Fibroblast of skin of left quadriceps (primary cell): ENCODE measurements around the gene TAC3.
A peak's percentile ranks its signal among the peaks of the same experiment; 100 is the strongest.

ENCODE experiments used
- DNase-seq, 2 experiments: peaks; one replicate each; pipeline ENCODE4 v3.0.0-alpha.2; 2013; ENCODE audit warnings: low read depth in 2 of 2

Gene TAC3

DNA sequence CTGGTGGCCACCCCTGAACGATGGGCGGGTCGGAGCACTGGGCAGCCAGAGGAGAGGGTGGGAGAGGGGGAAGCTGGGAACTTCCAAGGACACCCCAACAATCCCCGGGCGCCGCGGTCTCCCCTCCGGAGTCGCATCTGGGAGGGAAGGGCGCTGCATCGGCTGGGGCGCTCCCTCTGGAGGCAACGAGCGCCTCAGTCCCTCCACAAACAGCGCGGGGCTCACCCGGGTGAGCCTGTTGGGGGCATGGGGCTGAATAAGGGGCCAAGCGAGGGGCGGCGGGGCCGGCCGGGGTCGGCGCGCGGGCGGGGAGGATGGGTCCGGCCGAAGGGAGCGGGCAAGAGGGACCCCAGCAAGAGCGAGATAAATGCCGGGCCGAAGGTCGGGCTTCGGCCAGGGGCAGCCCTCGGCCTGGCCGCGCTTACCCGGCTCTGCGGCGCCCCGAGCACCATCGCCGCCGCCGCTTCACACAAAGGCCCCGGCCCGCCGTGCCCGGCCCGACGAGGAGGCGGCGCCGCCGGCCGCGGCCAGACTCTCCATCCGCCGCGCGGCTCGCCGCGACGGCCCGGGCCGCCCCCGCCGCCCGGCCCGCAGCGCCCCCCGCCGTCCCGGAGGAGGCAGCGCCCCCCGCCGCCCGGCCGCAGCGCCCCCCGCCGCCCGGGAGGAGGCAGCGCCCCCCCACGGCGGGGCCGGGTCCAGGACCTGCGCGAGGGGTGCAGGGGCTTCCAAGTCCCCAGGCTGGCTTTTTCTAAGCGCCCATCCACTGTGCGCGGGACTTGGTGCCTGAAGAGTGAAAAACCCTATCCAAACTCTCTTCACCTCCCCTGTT is 10.1 kb downstream of the TAC3 start, which contains the start of gene ZBTB39:
ZBTB39 (minus strand) TSS at position 567 of the 829 bp plus-strand sequence. CDS start 1,629 bp downstream, outside the sequence.
- peak; percentile 22 to 32 for DNase-seq

DNA sequence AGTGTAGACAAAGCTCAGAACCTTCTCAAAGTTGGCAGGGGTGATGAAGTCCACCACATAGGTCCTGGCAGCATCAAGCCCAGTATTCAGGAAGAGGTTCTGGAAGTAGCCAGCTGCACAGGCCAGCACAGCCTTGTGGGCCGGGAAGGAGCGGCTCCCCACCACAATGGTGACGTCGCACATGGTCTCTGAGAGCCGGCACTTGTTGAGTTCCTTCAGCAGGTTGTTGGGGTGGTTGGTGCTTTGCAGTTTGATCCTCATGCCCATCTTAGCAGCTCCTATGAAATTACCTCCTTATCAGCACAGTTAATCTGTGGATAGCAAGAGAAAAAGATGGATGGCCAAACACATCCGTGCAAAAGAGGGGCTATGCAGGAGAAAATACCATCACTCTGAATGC is 11.7 kb downstream of the TAC3 start:
- no peak for DNase-seq

DNA sequence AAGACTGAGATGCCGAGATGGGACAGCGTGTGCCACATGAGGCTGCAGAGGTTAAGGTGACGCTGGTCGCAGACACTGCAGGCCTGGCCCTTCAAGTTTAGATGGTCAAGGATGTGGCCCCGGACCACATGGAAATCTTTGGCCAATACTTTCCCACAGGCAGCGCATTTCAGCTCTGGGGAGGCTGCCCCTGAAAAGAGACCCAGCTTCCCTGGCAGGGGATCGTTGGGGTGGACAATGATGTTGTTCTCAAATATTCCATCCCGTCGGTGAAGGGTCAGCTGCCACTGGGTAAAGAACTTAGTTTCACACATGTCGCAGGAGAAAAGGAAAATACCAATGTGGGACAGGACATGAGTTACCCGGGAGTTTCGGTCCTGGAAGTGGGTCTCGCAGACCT is 12.9 kb downstream of the TAC3 start:
- DNase-seq = no peak

DNA sequence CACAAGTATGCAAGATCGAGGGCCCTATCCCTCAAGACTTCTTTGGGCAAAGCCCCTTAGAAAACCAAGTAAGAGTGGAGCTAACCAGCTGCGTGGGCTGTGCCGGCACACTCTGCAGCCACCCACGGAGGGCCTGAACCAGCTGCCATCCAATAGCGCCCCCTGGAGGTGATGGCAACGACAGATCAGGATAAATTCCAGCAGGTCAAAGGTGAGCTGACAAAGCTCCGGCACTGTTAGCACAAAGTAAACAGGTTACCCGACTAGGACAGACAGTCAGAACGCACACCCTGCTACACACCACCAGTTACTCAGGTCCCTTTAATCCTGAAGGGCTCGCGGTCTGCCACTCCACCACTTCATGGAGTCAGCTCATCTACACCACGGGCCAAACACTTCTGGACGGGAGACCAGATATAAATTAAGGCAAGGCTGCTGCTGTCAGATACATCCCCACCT is 14.9 kb downstream of the TAC3 start:
- no peak for DNase-seq

DNA sequence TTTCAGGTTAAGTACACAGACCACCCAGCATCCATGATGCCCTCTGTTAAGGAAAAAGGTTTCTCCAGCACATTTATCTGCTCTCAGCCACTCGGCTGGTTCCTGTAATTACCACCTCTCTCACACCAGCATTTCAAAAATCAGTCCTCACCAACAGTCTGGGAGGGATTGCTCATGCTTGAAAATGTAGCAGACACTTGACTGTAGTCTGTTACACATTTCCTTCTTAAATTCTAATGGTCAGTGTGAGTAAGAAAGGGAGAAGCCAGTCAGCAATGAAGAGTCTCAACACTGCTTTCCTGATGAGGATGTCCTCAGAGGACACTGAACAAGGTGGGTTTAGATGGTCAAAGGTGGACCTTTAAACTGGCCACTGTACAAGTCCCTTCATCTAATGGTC is 15.9 kb downstream of the TAC3 start:
- no peak for DNase-seq

DNA sequence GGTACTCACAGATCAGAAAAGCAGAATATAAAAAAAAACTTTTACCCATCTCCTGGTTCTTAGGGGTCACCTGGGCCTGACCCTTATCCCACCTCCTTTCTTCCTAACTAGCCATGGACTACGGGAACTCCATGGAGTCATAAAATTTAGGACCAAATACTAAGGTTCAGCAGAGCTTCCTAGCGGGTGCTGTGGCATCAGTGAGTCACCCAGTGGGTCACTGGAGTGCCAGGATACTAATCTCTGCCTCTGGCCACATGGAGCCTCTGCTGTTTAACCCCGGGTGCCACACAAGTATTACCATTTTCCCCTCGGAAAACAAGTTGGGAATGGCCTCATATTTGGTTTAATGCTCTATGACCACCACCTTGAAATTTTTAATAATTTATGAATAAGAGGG is 16.9 kb downstream of the TAC3 start:
- no peak for DNase-seq

DNA sequence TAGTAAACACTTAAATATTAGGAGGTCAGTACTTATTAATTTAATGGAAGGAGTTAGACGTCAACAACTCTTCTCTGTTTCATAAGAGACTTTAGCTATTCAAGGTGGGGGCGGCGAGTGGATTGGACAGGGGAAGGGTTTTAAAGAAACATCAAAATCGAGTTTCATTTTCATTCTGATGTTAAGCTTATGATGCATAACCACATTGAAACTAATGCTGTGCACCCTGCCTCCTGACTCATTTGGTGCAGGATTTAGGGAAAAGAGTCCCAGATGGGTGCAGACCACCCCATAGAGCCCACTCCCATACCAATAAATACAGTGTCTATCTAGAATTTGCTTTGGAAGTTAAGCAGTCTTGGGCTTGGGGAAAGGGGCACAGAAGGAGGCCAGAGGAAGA is 17.3 kb downstream of the TAC3 start:
- no peak for DNase-seq

DNA sequence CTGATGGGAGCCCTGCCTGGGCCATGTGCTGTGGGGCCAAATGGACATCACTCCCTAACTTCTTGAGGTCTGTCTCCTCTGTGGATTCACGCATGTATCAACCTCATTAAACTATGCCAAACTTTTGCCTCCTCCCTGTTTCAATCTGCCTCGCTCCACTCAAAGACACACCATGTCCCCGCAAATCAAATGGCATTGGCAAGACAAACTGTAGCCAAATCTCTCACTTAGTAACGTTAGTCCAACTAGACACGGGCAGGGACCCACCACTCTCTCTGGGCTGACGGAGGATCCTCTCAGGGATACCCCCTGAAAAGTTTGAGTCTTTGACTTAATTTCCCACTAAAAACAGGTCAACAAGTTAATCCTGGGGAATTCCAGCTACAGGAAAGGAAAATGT is 18.0 kb downstream of the TAC3 start:
- no peak for DNase-seq

DNA sequence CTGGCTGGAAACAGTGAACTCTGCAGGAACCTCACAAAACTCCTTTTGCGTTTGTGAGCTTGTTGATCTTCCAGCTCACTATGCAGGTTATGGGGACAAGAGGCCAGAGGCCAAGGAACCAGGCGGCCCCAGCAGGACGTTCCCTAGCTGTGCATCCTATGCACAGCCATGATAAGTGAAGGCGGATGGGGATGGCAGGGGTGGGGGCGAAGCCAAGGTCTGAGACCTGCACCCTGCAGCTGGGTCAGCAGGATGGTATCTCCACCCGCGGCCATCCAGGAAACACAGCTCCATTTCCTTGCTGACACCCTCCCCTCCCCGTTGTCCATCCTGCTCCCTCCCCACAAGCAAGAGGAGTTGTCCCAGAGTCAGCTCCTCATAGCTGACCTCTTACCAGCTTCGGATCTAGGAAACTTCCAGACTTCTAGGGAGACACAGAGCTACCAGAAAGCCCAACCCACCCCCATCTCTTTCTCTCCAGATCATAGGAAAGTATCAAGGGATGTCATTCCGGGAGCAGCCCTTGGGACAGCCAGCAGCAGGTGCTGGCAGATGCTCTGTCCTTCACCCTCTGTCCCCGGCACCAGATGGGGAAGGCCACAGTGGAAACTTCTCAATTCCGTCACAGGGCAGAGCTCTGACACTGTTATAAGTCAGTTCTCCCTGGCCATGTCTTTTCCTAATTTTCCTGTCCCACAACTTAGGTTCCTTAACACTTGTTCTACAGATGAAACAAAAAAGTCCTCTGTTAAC is 19.4 kb downstream of the TAC3 start:
- no peak for DNase-seq

DNA sequence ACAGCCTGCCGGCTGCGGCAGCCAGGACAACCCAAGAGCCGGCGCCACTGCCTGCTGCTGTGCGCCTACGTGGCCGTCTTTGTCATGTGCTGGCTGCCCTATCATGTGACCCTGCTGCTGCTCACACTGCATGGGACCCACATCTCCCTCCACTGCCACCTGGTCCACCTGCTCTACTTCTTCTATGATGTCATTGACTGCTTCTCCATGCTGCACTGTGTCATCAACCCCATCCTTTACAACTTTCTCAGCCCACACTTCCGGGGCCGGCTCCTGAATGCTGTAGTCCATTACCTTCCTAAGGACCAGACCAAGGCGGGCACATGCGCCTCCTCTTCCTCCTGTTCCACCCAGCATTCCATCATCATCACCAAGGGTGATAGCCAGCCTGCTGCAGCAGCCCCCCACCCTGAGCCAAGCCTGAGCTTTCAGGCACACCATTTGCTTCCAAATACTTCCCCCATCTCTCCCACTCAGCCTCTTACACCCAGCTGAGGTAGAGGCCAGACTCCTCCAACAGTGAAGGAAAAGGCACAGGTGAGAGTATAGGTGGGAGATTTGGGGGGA is 20.3 kb downstream of the TAC3 start:
- no peak for DNase-seq

DNA sequence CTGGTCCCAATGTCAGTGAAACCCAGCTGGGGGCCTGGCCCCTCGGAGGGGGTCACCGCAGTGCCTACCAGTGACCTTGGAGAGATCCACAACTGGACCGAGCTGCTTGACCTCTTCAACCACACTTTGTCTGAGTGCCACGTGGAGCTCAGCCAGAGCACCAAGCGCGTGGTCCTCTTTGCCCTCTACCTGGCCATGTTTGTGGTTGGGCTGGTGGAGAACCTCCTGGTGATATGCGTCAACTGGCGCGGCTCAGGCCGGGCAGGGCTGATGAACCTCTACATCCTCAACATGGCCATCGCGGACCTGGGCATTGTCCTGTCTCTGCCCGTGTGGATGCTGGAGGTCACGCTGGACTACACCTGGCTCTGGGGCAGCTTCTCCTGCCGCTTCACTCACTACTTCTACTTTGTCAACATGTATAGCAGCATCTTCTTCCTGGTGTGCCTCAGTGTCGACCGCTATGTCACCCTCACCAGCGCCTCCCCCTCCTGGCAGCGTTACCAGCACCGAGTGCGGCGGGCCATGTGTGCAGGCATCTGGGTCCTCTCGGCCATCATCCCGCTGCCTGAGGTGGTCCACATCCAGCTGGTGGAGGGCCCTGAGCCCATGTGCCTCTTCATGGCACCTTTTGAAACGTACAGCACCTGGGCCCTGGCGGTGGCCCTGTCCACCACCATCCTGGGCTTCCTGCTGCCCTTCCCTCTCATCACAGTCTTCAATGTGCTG is 21.0 kb downstream of the TAC3 start:
- no peak for DNase-seq

DNA sequence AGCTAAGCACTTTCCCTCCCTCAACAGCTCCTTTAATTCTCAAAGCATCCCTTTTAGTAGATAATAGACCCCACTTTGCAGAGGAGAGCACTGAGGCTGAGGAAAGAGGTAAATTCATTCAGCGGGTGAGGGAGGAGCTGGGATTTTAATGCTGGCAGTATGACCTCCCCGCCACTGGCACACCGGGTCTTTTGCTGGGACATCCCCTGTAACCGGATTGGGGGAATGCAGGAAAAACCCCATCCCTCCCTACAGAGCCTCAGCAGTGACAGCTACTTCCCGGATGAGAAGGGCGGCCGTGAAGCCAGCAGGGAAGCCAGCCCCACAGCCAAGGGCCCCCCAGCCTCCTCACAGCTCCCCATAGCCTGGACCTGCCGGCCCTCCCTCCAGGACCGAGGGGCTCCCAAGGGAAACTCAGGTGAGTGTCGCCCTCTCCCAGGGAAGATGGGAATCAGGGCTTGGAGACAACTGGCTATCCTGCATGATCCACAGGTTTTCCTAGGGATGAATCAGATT is 22.0 kb downstream of the TAC3 start:
- DNase-seq = no peak

DNA sequence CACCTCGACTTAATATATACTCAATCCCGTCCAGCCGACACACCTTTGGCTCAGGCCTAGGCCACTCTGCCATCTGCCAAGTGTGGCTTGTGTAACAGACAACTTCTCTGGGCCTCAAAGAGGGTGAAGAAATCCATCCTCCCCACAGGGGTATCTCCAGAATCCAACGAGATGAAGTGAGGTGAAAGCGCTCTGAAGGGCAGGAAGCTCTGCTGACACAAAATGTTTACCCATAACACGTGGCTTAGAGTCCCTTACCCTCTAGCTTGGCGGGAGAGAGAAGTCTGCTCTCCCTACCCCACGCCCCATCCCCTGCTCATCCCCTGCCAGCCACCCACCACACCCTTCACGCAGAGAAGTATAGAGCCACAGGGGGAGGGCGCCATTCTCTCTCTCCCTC is 23.0 kb downstream of the TAC3 start:
- no peak for DNase-seq

DNA sequence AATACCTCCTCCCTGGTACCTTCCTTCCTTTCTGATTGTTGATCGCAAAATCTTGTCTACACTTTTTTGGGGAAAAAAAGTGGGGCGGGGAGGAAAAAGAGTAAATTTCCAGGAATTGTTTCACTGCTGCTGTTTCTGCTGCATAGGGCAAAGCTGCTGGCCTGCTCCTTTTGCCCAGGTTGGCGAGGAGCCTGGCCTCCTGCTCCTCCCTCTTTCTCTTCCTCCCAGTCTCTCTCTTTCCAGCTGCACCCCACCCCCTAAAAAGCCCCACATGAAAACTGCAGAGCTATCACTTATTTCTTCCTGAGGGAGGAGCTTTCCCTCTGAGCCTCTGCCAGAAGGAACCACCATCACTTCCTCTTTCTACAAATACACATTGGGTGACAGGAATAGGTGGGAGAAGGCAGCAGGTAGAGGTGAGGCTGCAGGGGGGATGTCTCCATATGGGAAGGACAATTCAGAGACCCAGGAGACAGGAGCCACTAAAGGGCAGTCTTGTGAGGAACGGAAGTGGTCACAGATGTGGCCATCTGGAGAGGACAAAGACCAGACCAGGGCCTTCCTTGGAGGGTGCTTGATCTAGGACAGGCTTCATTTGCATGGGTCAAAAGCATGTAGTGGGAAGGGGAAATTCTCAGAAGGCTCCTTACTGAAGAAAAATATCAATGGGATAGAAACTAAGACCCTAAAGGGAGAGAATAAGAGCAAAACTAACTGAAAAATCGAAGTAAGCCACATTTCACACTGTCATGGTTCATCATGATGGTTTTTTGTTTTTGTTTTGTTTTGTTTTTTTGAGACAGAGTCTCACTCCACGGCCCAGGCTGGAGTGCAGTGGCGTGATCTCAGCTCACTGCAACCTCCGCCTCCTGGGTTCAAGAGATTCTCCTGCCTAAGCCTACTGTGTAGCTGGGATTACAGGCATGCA is 24.7 kb downstream of the TAC3 start:
- DNase-seq = no peak

DNA sequence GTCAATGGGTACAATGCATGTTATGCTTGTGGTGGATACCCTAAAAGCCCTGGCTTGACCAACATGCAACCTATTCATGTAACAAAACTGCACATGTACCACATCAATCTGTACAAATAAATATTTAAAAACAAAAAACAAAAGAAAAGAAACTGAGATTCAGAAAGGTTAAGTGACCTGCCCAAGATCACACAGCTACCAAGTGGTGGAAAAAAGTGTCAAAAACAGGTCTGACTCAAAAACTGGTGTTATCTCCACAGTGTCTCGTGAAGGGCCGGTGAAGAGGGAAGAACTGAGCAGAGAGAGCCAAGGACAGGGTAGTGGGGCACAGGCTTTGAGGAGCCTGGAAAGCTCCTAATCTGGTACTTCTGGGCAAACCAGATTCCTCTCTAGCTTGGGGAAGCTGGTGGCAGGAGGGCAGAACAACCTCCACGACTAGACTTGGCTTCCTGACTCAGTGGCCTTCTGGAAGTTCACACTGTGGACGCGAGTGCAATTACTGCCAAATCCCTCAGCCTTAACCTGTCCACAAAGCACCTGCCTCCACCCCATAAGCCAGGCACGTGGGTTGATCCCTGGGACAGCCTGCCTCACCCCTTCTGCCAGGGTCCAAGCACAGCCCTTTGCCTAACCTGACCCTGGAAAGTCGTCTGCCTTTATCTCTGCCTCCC is 25.5 kb downstream of the TAC3 start:
- DNase-seq = no peak

DNA sequence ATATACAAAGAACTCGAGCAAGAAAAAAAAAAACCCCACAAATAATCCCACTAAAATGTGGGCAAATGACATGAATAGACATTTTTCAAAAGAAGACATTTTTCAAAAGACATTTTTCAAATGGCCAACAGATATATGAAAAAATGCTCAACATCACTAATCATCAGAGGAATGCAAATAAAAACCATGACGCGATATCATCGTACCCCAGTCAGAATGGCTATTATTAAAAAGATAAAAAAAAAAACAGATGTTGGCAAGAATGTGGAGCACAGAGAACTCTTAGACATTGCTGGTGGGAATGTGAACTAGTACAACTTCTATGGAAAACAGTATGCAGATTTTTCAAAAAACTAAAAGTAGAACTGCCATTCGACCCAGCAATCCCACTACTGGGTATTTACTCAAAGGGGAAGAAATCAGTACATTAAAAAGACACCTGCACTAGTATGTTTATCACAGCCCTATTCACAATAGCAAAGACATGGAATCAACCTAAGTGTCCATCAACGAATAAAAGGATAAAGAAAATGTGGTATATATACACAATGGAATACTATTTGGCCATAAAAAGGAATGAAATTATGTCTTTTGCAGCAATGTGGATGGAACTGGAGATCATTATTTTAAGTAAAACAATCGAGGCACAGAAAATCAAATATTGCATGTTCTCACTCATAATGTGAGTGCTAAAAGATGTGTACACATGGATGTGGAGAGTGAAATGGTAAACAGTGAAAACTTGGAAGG is 26.3 kb downstream of the TAC3 start:
- no peak for DNase-seq

DNA sequence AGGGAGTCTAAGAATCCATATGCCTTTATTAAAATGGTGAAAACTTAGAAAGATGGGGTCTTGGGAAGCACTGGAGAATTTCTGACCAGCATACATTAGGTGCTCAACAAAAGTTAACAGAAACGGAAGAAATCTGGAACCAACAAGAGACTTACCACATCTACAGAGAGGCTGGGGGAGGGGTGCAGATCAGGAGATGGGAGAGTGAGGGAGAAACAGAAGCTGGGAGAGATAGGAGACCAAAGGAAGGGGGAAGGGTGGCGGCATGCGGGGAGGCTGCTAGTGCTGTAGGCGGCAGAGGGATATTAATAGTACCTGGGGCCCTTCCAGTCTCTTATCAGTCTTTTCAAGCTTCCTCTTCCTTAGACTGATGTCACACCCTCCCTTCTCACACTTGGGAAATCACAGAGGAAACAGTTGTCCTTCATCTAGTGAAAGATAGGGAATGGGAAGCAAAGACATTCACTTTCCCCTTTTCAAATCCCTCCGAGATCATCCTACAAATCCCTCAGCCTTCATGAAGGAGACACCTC is 28.1 kb downstream of the TAC3 start:
- no peak for DNase-seq

DNA sequence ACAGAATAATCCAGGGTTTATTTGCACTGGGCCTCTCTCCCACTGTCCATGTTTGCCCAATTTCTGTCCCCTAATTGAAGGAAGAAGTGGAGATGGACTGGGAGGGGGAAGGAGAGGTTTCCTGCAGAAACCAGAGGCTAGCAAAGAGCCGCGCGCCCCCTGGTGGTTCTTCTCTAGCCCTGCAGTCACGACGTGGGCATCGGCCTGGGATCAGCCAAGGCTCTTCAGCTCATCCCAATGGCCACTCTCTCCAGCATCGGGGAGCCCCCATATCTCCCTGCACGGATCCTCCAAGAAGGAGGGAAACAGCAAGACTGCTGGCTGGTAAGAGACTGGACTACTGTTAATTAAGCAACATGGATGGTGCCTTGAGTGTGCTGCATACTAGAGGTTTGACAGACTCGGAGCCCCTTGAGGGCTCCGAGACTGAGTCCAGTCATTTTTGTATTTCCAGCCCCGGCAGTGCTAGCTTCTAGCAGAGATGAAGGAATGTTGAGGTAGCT is 28.7 kb downstream of the TAC3 start:
- DNase-seq = peak; percentile 35 to 39

DNA sequence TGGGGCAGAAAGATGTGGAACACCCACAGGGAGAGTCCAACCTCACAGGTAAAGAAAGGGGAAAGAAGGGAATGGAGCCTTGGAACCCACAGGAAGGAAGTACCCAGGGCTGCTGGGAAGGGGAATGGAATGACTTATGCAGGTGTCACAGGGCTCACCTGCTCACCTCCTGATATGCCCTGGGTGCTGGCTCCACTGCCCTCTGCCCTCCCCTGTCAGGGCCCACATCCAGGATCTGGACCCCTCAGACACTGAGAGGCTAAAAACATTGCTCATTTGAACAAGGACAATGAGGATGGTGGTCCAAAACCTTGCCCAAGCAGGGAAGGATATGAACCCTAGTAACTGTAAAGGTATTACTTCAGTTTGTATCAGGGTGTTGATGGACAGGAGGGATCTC is 29.3 kb downstream of the TAC3 start:
- no peak for DNase-seq
